ENCODE results near the gene USP53. TPM values are rescaled to one million over a fixed set of nuclear protein-coding genes. Genes with fewer than 3 reads are reported as not detected.

Gene USP53
- polyA plus RNA-seq, 3 donors, result 33.3 to 47.0 (median 42.6) TPM

Other genes starting within 250 kb of the USP53 start
- under 1 TPM; 0.28 to 0.57 (median 0.29) TPM for gene MYOZ2, start 76.9 kb upstream of the USP53 start, polyA plus RNA-seq (ENCODE audit: insufficient read length in 3 of 3)
- 1 to 10 TPM in 1 of 3 donors, under 1 TPM in 1, not detected in 1; 0.04 to 1.4 TPM for gene FABP2, start 109.4 kb downstream of the USP53 start, polyA plus RNA-seq (ENCODE audit: insufficient read length in 3 of 3)

Data from renal cortex interstitium (tissue), 3 donors.